Ovary (tissue), 9 donors: ENCODE results near the gene SULT1A1. TPM values are rescaled to one million over a fixed set of nuclear protein-coding genes. Genes with fewer than 3 reads are reported as not detected.

Source experiments
- DNase-seq, 5 donors: peaks; one replicate each; pipeline ENCODE4 v3.0.0-alpha.2; 2019 to 2020
- H3K27ac ChIP-seq, 2 donors: fragments of 200-600 bp; one replicate each; pipeline versions ENCODE4 v1.5.1 to v1.8.0; 2019 to 2022
- H3K27me3 ChIP-seq: fragments of 200-600 bp; one replicate; pipeline ENCODE4 v1.8.0; 2022
- H3K36me3 ChIP-seq: fragments of 200-600 bp; sonication (generic); one replicate; pipeline ENCODE4 v1.5.1; 2019
- H3K4me1 ChIP-seq: one replicate; pipeline ENCODE4 v1.8.1; 2013; ENCODE audit warnings: mild to moderate bottlenecking, moderate library complexity; ENCODE audit not compliant: insufficient read depth
- H3K4me3 ChIP-seq: fragments of 200-600 bp; sonication (generic); one replicate; pipeline ENCODE4 v1.5.1; 2017
- H3K9me3 ChIP-seq, 2 donors: fragments of 200-600 bp in 1 of 2; sonication (generic) in 1 of 2; one replicate each; pipeline versions ENCODE4 v1.5.1 to v1.8.1; 2013 to 2019; ENCODE audit warnings: mild to moderate bottlenecking in 1 of 2, moderate library complexity in 1 of 2
- EP300 ChIP-seq: sonication (generic); formaldehyde crosslinking; IDR thresholded peaks from one replicate; pipeline ENCODE4 v1.6.1; 2017; ENCODE audit warnings: antibody characterized with exemption
- POLR2A ChIP-seq: fragments of 450-650 bp; IDR thresholded peaks from one replicate; pipeline ENCODE4 v1.6.1; 2017; ENCODE audit warnings: antibody characterized with exemption, mild to moderate bottlenecking, moderate library complexity
- WGBS, 3 donors: extraction: QIAGEN DNeasy Blood & Tissue Kit in 1 of 3; methylation state at CpG; one replicate each; pipeline versions ENCODE4 v1.1.5 to v1.1.7; 2013 to 2017; 5-methylcytosine and 5-hydroxymethylcytosine counted together
- intact Hi-C, 4 donors: fragments of 100-400 bp; cut with DNase I; formaldehyde crosslinking; loops; one replicate each; pipeline versions ENCODE4 v1.11.0 to v1.15.1; 2022 to 2023
- polyA plus RNA-seq, 2 donors: library from polyadenylated mRNA; stranded (reverse); fragments of 200-250 nt in 1 of 2; fragments of 350-450 nt in 1 of 2; fragmentation: Illumina TruSeq in 1 of 2; extraction: RNeasy Lipid Tissue Mini Kit (QIAGEN cat#74804) in 1 of 2; gene quantifications; one replicate each; pipeline ENCODE4 v1.2.3, GENCODE V29; 2013 to 2014
- total RNA-seq, 7 donors: library from RNA; depleted of rRNA in 2 of 7; stranded (reverse); fragments of >200 nt in 2 of 7; fragmentation: NEBNext Ultra II Directional in 3 of 7; extraction: Animal tissue kit (Norgen Biotek cat#: 25700) in 3 of 7; gene quantifications; one replicate each; pipeline versions ENCODE4 v1.1.0 to v1.2.4, GENCODE V29; 2016 to 2023
- TF ChIP-seq, protein P1 (sequence below), 3 donors: fragments of 450-650 bp in 2 of 3; fragments of 200-600 bp in 1 of 3; IDR thresholded peaks; one replicate each; pipeline versions ENCODE4 v1.5.1 to v1.8.0; 2016 to 2022; ENCODE audit warnings: antibody characterized with exemption in 3 of 3, mild to moderate bottlenecking in 1 of 3
- donor health status: DM: no; HTN: no; CAD: no; lungs with moderate emphysema.
- donor health status: DM: no; HTN: no; CAD: no.
- donor health status: Bipolar disorder and iron deficiency.
- donor health status: DM: yes; HTN: yes; CAD: no.
- donor health status: DM: no; HTN: no; CAD: no.
- donor health status: DM: yes; HTN: yes; CAD: no.

Gene SULT1A1
- total and polyA plus RNA-seq, 9 donors: 5.4 to 54.6 (median 11.3) TPM

DNA sequence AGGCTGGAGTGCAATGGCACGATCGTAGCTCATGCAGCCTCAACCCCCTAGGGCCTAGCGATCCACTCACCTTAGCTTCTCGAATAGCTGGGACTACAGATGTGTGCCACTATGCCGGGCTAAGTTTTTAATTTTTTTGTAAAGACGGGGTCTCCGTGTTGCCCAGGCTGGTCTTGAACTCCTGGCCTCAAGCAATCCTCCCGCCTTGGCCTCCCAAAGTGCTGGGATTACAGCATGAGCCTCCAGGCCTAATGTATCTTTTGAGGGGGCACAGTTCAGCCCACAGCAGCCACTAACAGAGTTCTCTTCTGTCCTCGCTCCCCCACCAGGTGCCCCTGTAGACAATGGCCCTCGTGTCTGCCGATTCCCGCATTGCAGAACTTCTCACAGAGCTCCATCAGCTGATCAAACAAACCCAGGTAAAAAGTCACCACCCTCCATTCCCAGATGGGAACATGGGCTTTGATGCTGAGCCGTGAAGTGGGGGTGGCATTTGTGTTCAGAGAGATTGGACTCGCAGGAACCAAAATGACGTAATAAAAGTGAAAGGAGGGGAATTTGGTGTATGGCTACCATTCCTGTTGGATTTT is 29.0 kb downstream of the SULT1A1 start:
- Histone ChIP-seq H3K36me3 (no peaks in the 10 kb centered on the region), H3K27ac (no peak overlapping the region), H3K27me3 (no peaks in the 10 kb centered on the region), H3K9me3 (no peaks in the 10 kb centered on the region), H3K4me3 (no peak overlapping the region), H3K4me1 (no peaks in the 10 kb centered on the region)
- intact Hi-C loops: no loop called here
- TF ChIP-seq EP300 (no peak), POLR2A (no peak)
- TF ChIP-seq, protein P1, sequence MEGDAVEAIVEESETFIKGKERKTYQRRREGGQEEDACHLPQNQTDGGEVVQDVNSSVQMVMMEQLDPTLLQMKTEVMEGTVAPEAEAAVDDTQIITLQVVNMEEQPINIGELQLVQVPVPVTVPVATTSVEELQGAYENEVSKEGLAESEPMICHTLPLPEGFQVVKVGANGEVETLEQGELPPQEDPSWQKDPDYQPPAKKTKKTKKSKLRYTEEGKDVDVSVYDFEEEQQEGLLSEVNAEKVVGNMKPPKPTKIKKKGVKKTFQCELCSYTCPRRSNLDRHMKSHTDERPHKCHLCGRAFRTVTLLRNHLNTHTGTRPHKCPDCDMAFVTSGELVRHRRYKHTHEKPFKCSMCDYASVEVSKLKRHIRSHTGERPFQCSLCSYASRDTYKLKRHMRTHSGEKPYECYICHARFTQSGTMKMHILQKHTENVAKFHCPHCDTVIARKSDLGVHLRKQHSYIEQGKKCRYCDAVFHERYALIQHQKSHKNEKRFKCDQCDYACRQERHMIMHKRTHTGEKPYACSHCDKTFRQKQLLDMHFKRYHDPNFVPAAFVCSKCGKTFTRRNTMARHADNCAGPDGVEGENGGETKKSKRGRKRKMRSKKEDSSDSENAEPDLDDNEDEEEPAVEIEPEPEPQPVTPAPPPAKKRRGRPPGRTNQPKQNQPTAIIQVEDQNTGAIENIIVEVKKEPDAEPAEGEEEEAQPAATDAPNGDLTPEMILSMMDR (IDR thresholded peaks at IDR 0.05): no peak
- DNase-seq: no peak
- 95 to 98% (median 96%) methylated on average over 15 of the region's 15 CpGs for WGBS, 3 donors

DNA sequence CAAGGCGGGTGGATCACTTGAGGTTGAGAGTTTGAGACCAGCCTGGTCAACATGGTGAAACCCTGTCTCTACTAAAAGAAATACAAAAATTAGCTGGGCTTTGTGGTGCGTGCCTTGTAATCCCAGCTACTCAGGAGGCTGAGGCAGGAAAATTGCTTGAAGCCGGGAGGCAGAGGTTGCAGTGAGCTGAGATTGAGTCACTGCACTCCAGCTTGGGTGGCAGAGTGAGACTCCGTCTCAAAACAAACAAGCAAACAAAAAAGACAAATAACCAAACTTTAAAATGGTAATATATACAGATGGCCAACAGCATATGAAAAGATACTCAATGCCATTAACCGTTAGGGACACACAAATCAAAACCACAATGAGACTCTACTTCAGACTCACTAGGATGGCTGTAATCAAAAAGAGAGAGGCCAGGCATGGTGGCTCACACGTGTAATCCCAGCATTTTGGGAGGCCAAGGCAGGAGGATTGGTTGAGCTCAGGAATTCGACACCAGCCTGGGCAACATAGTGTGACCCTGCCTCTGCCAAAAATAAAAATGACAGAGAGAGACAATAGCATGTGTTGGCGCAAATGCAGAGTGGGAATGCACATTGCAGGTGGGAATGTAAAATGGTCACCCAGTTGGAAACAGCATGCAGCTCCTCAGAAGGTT is 34.3 kb downstream of the SULT1A1 start:
- H3K27me3 ChIP-seq: no peaks in the 10 kb centered on the region
- peaks cover 16% of the 10 kb centered on the region for H3K4me1 ChIP-seq
- no peak overlapping the region for H3K27ac ChIP-seq
- intact Hi-C loops: no loop called here
- no peaks in the 10 kb centered on the region for H3K36me3 ChIP-seq
- DNase-seq: no peak
- TF ChIP-seq EP300 (no peak), POLR2A (no peak)
- TF ChIP-seq, protein P1 (IDR thresholded peaks at IDR 0.05): no peak
- H3K4me3 ChIP-seq: no peak overlapping the region
- H3K9me3 ChIP-seq: no peaks in the 10 kb centered on the region
- WGBS, 3 donors: 93 to 95% (median 94%) methylated on average over 8 of the region's 8 CpGs

DNA sequence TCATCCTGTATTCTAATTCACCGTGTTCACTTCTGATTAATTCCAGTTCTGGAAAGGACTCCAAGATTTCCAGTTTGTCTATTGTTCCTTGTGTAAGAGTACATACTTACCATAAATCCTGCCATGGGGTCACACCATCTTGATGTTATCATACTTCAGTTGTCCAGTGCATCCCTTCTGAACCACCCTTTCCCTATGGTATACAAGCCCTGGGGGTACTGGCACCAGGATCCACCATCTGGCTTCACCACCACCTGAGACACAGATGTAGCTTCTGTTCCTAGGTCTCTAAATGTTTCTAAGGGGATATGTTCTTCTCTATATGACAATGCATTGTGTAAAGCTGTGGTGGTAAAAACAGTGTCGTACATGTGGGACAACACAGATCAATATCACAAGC is 34.9 kb downstream of the SULT1A1 start:
- no peak for DNase-seq
- 91 to 95% (median 94%) methylated on average over 2 of the region's 2 CpGs for WGBS, 3 donors
- TF ChIP-seq, protein P1 (IDR thresholded peaks at IDR 0.05): no peak
- no peak for TF ChIP-seq POLR2A
- TF ChIP-seq EP300: no peak

DNA sequence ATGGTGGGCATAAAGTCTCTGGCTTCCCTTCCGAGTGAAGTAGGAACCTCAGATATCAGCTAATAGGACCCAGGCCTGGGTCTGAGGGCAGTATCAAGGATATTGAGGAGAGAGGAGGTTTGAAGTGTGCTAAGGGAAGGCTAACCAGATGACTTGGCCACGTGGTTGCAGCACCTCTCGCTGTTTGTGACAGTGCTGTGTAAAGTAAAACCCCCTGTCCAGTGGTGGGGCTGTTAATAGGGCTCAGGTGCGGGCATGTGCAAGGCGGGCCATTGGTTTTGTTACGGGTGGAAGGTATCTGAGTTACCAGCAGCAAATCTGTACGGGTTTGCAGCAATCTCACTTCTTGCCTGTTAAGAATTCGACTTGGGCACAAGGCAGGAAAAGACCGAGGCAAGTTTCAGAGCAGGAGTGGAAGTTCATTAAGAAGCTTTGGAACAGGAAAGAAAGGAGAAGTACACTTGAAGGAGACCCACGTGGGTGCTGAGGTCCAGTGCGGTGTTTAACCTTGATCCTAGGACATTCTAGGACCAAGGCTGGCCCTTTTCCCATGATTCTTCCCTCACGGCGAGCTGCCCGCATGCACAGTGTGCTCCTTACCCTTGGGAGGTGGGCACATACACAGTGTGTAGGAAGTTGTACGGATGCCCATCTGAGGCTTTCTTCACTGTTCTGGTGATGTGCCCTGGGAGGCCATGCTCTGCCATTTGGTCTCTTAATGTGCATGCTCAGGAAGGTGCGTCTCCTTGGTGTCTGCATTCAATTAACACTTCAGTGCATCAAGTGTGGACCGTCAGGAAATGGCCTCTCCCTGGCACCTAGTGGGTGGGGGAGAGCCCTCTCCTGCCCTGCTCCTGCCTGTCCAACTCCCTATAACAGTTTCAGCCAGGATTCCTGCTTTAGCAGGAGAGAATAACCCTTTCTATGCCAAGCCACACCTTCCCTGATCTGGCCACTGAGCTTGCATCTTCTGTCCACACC is 35.8 kb downstream of the SULT1A1 start:
- Histone ChIP-seq H3K27me3 (no peaks in the 10 kb centered on the region), H3K4me3 (no peak overlapping the region), H3K27ac (no peak overlapping the region), H3K36me3 (no peaks in the 10 kb centered on the region), H3K4me1 (peaks cover 16% of the 10 kb centered on the region), H3K9me3 (no peaks in the 10 kb centered on the region)
- TF ChIP-seq, protein P1 (IDR thresholded peaks at IDR 0.05): no peak
- TF ChIP-seq POLR2A (no peak), EP300 (no peak)
- 78 to 82% (median 79%) methylated on average over 17 of the region's 17 CpGs for WGBS, 3 donors
- intact Hi-C loops: no loop called here
- no peak for DNase-seq

More for the DNA sequence above, 34.9 kb downstream of the SULT1A1 start:
- H3K27me3 ChIP-seq: no peaks in the 10 kb centered on the region
- H3K4me1 ChIP-seq: peaks cover 16% of the 10 kb centered on the region
- no peak overlapping the region for H3K27ac ChIP-seq
- H3K4me3 ChIP-seq: no peak overlapping the region
- H3K36me3 ChIP-seq: no peaks in the 10 kb centered on the region
- intact Hi-C loops: no loop called here
- no peaks in the 10 kb centered on the region for H3K9me3 ChIP-seq
